ENCODE results near the gene ELOVL4. TPM values are rescaled to one million over a fixed set of nuclear protein-coding genes. Genes with fewer than 3 reads are reported as not detected.

The ELOVL4 gene
- total and polyA plus RNA-seq, 2 experiments from 2014 or later: 3.9 to 12.9 TPM

GRCh38 chr6:79872303-79872702 is 75.0 kb downstream of the ELOVL4 start:
- Histone ChIP-seq H3K36me3 (no peaks in the 10 kb centered on the region), H3K4me1 (ENCODE audit: low read depth) (peaks cover 13% of the 10 kb centered on the region), H3K9me3 (ENCODE audit: low read depth) (no peaks in the 10 kb centered on the region), H3K27ac (no peak overlapping the region), H3K27me3 (no peaks in the 10 kb centered on the region), H3K4me3 (no peak overlapping the region)
- no peak for DNase-seq (ENCODE audit: low read depth in 1 of 2, low spot score in 1 of 2)
- no peak for TF ChIP-seq CTCF (IDR thresholded peaks at IDR 0.05; ENCODE audit: low read depth, low read length)

GRCh38 chr6:79869600-79870084 is 77.7 kb downstream of the ELOVL4 start:
- Histone ChIP-seq H3K36me3 (no peaks in the 10 kb centered on the region), H3K4me3 (no peak overlapping the region), H3K27ac (no peak overlapping the region), H3K27me3 (no peaks in the 10 kb centered on the region), H3K9me3 (ENCODE audit: low read depth) (no peaks in the 10 kb centered on the region), H3K4me1 (ENCODE audit: low read depth) (peaks cover 13% of the 10 kb centered on the region)
- DNase-seq (ENCODE audit: low read depth in 1 of 2, low spot score in 1 of 2): peak; percentile 81 to 89
- TF ChIP-seq CTCF (IDR thresholded peaks at IDR 0.05; ENCODE audit: low read depth, low read length): peak; percentile 96

- no peak overlapping the region for H3K27ac ChIP-seq
- TF ChIP-seq CTCF (IDR thresholded peaks at IDR 0.05; ENCODE audit: low read depth, low read length): no peak
- H3K4me1 ChIP-seq (ENCODE audit: low read depth): peaks cover 13% of the 10 kb centered on the region
- H3K4me3 ChIP-seq: no peak overlapping the region
- no peaks in the 10 kb centered on the region for H3K36me3 ChIP-seq
- no peak for DNase-seq (ENCODE audit: low read depth in 1 of 2, low spot score in 1 of 2)
- H3K9me3 ChIP-seq (ENCODE audit: low read depth): no peaks in the 10 kb centered on the region
- H3K27me3 ChIP-seq: no peaks in the 10 kb centered on the region
Observed at GRCh38 chr6:79869184-79869583, 78.2 kb downstream of the ELOVL4 start.

- Histone ChIP-seq H3K4me1 (ENCODE audit: low read depth) (peaks cover 9% of the 10 kb centered on the region), H3K36me3 (no peaks in the 10 kb centered on the region), H3K27ac (no peak overlapping the region), H3K27me3 (no peaks in the 10 kb centered on the region), H3K9me3 (ENCODE audit: low read depth) (no peaks in the 10 kb centered on the region), H3K4me3 (peak overlapping the region; percentile 4)
- DNase-seq (ENCODE audit: low read depth in 1 of 2, low spot score in 1 of 2): peak; percentile 81 to 90
- peak; percentile 67 for TF ChIP-seq CTCF (IDR thresholded peaks at IDR 0.05; ENCODE audit: low read depth, low read length)
Observed at GRCh38 chr6:79868098-79868722, 79.1 kb downstream of the ELOVL4 start.

Other genes starting within 250 kb of the ELOVL4 start
- gene TTK, start 57.1 kb upstream of the ELOVL4 start, total RNA-seq: 4.5 and 45.2 TPM in 2 replicates
- 3.7 and 27.7 TPM in 2 replicates for gene TTK, start 57.1 kb upstream of the ELOVL4 start, polyA plus RNA-seq
- 17.6 and 27.8 TPM in 2 replicates for gene BCKDHB, start 159.1 kb upstream of the ELOVL4 start, total RNA-seq
- 36.1 and 37.4 TPM in 2 replicates for gene BCKDHB, start 159.1 kb upstream of the ELOVL4 start, polyA plus RNA-seq

All from cardiac muscle cell (in vitro differentiated cells and primary cell).